HG03196 (cell line): ENCODE data around the gene QSOX1.

ENCODE experiments used
- ATAC-seq: cut with Tn5 transposase; IDR thresholded peaks from one replicate; pipeline ENCODE4 v1.9.1; 2021; ENCODE audit not compliant: unreplicated experiment

The QSOX1 gene

DNA sequence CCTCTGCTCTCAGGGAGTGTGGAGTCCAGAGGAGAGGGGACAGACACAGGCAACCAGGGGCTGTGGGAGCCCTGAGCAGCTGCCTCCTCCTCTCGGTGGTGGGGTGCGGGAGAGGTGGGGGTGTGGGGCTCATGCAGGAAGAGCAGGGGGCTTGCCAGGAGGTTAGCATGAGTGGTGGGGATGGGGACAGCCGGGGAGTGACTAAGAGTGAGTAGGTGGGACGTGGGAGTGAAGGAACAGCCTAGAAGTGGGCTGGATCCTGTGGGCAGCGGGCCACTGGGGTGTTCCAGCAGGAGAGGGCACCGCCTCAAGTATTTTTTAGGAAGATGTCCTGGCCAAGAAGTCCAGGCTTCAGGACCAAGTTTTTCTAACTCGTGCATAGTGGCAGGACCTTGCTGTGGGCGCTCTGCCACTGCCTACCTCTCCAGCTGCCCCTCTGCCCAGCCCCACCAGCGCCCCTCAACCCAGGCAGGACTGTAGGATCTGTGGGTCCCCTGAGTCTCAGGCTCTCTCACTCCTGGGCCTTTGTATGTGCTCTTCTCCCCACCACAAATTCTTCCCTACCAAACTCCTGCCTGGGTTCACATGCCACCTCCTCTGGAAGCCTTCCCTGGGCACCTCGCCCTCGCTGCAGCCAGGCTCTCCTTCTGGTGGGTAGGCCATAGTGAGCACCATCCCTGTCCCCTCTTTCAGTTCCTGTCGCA is 56.6 kb downstream of the QSOX1 start:
- ATAC-seq = no peak

DNA sequence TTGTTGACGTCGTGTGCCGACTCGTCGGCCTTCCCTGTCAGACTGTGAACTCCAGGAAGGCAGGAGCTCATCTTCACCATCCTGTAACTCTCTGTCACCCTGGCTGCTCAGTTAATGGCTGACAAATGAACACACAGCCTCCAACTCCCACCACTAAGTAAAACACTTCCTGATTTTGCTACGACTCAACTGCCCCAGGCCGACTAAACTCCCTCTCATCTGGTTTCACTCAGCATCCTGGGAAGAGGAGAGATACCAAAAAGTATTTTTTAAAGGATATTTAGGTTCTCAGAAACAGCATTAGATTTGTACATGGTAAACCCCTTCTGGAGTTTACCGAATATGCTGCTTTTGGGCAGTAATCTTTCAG is 57.2 kb downstream of the QSOX1 start:
- no peak for ATAC-seq

DNA sequence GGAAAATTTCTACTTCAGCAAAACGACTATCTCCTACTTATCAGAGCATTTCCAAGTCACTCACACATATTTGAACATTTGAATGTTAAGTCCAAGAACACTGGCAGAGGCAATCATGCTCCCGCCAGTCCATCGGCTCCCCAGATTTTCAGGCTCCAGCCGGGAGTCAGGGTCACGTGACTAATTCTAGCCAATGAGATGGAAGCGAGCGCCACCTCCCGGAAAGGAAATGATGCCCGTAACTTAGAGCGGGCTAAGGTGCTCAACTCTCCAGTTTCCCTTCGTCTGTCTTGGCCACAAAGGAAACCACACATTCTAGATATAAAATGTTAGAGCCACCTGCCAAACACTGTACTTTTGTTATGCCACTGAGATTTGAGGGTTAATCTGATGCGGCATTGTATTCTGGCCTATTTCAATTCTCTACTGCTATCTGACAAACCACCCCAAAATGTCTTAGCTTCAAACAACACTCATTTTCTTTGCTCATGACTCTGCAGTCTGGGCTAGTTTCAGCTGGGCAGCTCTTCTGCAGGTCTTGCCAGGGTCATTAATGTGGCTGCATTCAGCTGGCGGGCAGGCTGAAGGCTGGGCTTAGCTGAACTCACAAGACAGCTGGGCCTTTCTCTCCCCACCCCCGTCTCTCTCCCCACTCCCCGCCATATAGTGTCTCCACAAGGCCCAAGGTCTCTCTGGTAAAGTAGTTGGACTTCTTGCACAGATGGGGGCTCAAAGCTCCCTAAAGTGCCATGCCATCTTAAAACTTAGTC is 58.9 kb downstream of the QSOX1 start:
- no peak for ATAC-seq

DNA sequence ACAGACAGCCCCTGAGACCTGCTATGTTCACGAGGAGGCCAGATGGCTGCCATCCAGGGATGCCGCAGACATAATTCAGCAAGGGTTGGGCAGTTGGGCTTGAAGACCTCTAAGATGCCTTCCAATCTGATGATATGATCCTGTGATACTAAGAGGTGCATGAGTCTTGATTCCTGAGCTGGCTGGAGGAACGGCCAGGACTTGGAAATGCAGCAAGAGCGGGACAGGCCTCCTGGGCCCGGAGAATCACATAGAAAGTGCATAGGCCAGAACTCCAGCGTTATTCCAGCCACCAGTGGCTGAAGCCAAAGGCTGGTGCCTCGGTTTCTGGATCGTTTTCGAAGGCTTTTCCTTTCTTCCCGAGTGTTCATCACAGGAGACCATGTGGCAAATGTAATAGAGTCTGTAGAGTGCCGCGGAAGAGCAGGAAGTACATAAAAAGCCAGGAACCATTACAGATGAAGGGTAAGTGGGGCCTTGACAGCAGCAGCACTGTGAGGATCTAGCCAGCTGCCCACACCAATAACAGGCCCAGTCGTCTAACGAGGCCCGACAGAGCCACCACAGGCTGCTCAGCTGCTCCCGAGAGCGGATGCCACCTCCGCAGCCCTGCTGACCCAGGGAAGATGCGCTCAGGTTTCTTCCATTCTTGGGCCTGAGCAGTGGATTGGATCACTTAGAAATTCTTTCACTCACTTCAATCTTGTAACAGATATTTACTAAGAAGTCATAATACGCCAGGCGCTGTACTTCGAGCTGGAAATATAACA is 61.4 kb downstream of the QSOX1 start:
- no peak for ATAC-seq

DNA sequence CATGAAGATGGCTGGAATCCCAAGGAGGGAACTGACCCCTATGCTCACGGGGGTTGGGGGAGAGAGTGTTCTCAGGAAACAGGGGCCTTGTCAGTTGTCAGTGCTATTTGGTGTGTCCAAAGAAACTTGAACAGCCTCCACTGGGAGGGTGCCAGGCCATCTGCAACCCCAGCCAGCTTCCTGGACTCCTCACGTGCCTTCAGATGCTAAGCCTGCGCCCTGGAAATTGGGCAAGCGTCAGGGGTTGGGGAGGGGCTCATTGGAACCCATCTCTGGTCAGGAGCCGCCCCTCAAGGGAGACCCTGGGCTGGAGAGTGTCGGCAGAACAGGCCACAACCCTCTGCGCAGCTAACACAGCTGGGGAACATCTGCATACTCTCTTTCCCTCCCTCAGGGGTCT is 62.3 kb downstream of the QSOX1 start:
- ATAC-seq = no peak

DNA sequence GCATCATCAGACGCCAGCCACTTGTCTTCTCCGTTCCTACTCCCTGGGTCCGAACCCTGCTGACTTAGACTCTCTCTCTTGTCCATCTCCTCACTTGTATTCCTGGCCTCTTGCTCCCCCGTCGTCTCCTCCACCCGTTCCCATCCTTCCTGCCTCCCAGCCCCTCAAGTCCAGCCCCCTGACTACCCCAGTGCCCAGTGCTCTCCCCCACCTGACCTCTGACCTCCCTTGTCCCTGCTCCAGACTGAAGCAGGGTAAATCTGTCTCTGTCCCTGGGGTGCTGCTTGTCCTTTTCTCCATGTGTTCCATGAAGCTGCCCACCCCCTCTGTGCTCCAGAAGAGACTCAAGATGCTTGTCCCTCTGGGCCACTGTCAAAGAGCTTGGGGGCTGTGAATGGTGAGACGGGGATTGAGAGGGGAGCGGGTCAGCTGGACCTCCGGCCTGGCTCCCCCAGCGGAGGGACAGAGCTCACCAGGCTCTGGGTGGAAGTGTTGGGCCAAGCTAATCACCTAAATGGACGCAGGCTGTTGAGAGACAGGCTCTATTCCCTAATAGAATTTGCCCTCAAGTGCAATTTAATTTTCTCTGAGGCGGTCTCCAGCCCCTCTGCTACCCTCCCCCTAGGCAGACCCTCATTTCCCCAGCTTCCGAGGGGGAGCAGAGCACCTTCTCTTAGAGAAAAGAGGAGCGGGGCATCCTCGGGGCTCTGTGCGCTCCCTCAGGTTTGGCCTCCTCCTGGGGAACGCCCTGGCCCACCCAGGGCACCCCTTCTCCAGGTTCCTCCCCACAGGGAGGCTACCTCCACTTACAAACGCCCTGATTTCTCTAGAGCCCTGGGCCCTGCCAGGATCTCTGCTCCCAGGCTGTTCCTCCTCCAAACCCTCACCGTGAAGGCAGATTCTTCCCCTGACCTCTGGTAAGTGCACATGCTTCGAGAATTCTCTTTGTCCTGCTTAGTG is 64.4 kb downstream of the QSOX1 start:
- no peak for ATAC-seq

DNA sequence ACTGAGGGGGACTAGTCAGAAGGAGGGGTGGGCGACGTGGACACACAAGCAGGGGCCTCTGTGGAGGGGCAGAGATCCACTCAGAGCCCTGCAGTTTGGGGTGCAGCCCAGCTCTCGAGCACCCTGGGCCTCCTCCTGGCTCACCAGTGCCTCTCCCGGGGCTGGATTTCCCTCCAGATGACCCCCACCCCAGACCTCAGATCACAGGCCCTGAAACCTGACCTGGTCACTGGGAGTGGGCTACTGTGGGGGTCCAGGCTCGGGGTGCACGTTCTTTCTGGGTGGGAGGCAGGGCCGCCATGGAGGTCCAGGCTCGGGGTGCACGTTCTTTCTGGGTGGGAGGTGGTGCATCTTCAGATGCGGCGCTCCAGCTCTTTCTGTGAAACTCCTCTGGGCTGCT is 65.1 kb downstream of the QSOX1 start:
- ATAC-seq = no peak

DNA sequence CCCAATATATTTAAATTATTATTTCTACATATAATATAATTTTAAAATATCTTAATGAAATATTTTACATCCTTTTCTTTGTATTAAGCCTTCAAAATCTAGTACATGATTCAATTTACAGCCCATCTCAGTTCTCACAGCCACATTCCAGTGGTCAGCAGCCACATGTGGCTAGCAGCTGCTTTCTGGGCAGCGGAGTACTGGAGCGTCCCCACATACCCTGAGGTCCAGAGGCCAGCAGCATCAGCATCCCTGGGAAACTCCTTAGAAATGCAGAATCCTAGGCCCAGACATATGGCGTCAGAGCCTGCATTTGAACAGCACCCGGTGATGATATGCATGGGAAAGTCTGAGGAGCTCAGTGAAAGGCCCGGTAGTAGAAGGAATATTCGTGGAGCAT is 66.8 kb downstream of the QSOX1 start:
- ATAC-seq = no peak

DNA sequence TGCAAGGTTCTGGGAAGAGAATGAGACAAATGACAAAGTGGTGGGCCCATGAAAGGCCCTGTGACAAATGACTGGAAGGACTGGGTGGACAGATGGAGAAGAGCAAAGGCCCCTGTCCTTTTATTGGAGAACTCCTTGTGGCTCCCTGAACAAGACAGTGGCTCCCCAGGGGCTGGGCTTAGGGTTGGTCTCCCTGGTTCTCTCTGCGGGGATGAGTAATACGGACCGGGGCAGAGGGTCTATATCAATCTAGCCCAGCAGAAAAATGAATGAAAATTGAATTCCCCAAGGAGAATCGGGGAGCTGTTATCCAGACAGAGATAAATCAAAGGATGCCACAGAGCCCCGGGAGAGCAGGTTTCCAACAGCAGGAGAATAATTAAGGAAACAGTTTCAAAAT is 70.2 kb downstream of the QSOX1 start:
- ATAC-seq = no peak

DNA sequence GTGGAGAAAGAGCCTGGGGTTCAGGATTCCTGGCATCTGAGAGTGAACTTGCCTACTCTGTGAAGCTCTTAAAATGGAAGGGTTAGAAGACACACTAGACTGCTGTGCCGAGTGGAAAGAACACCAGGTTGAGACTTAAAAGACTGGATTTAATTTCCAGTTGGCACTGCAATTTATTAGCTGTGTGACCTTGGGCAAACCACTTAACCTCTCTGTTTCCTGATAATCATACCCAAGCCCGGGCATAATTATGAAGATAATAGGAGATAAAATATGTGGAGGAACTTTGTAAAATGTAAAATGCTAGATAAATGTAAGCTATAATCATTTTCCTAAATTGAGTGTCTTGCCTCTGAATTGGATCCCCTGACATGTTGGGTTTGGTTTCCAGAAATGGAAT is 70.7 kb downstream of the QSOX1 start:
- ATAC-seq = no peak

DNA sequence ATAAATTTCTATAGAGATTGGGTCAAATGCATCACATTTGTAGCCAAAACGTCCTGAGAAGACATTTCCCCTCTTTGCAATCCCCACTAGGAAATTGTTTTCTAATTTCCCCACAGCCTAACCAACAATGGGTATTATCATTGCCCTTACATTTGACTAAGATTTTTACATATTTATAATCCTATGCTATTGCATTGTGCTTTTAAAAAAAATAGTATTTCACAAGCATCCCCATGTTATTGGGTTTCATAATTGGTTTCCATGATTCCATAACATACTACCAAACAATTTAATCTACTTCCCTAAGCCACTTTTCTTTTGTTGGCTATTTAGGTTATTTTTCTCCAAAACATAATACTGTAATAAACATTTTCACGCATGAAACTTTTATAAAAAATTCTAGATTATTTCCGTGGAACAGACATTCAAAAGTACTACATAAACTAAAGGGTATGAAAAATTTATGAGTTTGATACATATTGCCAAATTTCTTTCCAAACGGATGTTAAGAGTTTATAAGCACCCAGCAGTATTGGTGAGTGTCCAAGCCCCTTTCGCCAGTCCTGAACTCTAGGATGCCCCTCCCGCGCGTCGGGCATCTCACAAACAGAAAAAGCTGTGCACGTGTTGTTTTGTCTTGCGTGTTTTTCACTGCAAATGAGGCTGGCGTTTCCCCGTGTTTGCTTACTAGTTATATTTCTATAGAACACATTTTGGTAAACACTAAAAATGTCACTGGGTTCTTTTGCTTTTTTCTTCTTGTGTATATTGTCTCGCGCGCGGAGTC is 73.4 kb downstream of the QSOX1 start:
- ATAC-seq = no peak

DNA sequence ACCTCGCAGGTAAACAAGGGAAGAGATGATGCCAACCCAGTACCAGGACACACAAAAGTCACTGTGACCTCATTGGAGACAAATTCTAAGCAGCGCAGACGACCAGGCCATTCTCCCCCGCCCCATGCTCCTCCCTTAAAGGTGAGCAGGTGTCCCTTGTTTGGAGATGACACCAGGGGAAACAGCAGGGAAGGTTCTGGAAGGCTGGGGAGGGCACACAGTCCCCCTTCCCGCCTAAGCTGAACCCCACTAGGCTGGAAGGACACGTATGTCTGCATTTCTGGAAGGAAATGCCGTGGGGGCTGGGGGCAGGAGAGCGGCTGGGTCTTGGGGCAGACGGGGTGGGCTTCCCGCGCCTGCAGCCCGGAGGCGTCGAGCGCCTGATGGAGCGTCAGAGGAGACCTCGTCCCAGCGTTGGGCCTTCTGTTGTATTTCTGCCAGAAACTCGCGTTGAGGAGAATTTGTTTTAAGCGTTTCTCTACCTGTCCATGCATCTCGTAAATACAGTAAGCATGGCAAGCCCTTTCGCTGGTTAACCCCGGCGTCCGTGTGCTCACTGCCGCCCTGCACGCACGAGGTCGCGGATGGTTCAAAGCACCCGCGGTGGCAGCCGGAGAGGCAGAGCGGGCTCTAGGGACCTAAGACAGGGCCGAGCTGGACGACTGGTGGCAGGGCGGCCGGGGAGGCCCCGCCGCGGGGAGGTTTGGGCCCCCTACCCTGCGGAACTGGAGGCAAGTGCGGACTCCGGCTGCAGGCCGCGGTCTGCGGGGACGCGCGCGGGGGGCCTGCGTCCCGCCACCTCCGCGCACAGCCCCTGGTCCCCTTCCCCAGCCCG is 74.2 kb downstream of the QSOX1 start:
- ATAC-seq = no peak

DNA sequence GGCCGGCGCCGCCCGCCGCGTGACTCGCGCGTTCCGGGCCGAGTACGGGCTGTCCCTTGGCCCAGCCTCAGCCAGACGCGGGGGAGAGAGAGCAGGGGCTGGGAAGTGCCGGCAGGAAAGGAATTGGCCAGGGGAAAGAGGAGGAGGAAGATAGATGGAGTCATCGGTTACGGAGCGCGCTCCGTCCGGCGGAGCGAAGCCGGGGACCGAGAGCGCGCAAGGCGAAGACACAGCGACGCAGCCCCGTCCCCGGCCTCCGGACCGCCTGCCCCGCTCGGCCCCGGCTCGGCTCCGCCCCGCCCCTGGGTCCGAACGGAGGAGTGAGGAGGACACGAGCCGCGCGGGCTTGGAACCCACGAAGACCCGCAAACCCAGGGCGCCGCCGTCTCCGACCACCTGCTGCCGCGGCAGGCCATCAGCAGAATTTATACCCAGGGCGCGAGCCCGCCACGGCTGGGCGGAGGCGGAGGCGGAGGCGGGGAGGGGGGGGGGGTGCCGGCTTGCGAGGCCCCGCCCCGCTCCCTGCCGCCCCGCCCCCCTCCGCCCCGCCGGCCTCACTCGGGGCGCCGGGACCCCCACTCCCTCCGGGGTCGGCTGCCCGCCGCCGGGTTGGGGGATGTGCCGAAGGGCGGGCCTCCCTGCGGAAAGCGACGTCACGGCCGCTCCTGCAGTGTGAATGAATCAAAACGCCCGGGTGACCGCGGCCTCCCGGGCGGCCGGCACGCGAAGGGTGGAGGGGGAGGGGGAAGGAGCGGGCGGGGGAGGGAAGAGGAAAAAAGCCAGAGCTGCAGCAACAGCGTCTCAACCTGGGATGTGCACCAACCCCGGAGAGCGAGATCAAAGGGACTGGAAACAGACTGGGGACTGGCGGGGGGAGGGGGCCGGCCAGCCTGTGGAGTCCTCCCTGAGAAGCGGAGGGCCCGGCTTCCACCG is 75.1 kb downstream of the QSOX1 start, which contains the start of gene LHX4:
Gene LHX4, plus strand, starts transcription at position 782 of the 933 bp plus-strand sequence. CDS start 266 bp downstream, outside the sequence.
- ATAC-seq = no peak

DNA sequence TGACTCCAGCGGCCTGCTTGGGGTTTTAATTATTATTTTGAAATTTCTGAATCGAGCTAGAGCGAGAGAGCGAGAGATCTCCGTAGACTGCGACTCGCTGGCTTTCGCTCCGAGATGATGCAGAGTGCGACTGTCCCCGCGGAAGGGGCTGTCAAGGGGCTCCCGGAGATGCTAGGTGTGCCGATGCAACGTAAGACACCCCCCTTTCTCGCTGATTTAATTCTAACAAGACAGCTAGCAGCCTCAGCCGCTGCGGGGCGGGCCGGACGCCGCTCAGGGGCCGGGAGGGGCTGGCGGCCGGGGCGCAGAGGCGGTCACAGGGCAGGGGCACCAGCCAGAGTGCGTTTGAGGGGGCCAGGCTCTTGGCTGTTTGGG is 75.7 kb downstream of the QSOX1 start:
- no peak for ATAC-seq

DNA sequence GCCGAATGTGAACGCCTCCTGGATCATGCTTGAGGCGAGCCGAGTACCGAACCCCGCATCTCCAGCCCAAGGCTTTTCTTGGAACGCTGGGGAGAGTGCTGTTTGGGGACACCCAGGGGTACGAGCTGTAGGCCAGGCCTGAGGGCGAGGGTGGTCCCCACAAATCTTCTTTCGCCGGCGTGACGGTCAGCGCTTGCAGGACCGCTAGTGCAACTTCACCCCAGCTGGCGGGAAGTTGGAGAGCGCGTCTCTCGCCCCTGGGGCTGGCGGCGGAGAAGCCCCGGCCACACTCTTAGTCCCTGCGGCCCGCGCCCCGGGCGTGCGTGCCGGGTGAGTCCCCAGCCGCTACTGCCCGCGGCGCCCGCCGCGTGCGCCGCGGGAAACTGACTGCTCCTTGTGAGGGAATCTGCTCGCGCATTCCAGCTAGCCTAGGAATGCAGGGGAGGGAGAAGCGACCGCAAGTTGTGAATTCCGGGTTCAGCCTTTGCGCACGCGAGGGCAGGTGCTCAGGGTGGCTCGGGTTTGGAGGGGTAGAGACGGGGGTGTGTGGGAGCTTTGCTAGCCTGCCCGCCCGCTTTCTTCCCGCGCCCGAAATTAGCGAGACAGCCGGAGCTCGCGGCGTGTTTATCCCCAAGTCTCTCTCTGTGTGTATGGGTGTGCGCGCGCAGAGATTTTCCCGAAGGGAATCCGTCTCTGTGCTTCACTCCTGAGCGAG is 76.3 kb downstream of the QSOX1 start:
- ATAC-seq = no peak

DNA sequence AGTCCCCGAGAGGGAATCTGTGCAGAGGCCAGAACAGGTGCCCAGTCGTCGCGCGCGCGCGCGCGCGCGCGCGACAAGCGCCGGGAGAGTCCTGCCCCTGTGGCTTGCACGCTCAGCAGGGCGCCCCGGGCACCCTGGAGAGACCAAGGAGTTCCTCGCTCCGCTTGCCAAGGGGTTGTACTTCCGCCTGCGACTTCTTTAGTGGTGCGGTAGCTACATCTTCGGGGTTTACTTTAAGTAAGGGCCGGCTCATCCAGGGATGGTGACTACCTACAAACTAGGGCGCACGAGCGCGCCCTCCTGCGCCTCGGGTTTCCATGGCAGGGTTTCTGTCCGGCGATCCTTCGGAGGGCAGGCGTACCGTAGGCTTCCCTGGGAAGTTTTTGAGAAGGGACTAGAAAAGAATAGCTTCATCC is 76.8 kb downstream of the QSOX1 start:
- ATAC-seq = no peak

DNA sequence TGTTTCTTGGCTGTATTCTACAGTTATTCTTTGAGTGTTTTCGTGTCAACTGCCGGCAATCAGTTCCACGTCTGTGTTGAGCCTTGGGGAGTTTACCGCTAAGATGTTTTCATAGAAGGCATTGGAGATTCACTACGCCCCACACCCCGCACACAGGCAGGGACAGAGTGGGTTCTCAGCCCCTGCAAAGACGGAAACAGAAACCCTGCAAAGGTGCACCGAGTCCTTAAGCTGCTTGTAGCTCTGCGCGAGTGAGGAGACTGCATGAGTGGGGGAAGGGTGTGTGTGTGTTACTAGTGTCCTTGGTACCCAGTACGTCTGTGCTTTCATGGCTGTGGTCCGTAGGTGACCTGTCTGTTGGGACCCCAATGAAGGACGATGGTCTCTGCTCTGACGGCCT is 77.3 kb downstream of the QSOX1 start:
- no peak for ATAC-seq
